Suprapubic skin (tissue), 4 donors: ENCODE results near the gene GRIK5. TPM values are rescaled to one million over a fixed set of nuclear protein-coding genes. Genes with fewer than 3 reads are reported as not detected.
"Not testable (repeated sequence)": the region's sequence is repeated elsewhere in the genome, so short reads cannot be mapped to it uniquely, and the experiment has no call there.

ENCODE experiments used
- DNase-seq, 2 donors: peaks; one replicate each; pipeline ENCODE4 v3.0.0-alpha.2; 2019; ENCODE audit warnings: low spot score in 2 of 2
- H3K27ac ChIP-seq: fragments of 200-600 bp; sonication (generic); one replicate; pipeline ENCODE4 v1.5.1; 2019
- H3K27me3 ChIP-seq: fragments of 200-600 bp; sonication (generic); one replicate; pipeline ENCODE4 v1.5.1; 2019
- H3K36me3 ChIP-seq: fragments of 200-600 bp; sonication (generic); one replicate; pipeline ENCODE4 v1.5.1; 2019
- H3K4me1 ChIP-seq: fragments of 200-600 bp; sonication (generic); one replicate; pipeline ENCODE4 v1.5.1; 2019
- H3K4me3 ChIP-seq: fragments of 200-600 bp; sonication (generic); one replicate; pipeline ENCODE4 v1.5.1; 2019; ENCODE audit warnings: mild to moderate bottlenecking
- H3K9me3 ChIP-seq: fragments of 200-600 bp; sonication (generic); one replicate; pipeline ENCODE4 v1.5.1; 2019
- EP300 ChIP-seq: sonication (generic); formaldehyde crosslinking; IDR thresholded peaks from one replicate; pipeline ENCODE4 v1.6.1; 2017; ENCODE audit warnings: antibody characterized with exemption
- POLR2A ChIP-seq, 2 donors: fragments of 450-650 bp; IDR thresholded peaks; one replicate each; pipeline ENCODE4 v1.6.1; 2017; ENCODE audit warnings: antibody characterized with exemption in 2 of 2, mild to moderate bottlenecking in 2 of 2, moderate library complexity in 2 of 2
- POLR2AphosphoS5 ChIP-seq, 3 donors: sonication (generic); formaldehyde crosslinking; IDR thresholded peaks; one replicate each; pipeline ENCODE4 v1.6.1; 2017; ENCODE audit warnings: antibody characterized with exemption in 3 of 3
- whole genome bisulfite sequencing: methylation state at CpG from one replicate; pipeline ENCODE4 v1.1.5; 2018; 5-methylcytosine and 5-hydroxymethylcytosine counted together
- total RNA-seq, 4 donors: library from RNA; depleted of rRNA; stranded (reverse); fragments of >200 nt; gene quantifications; one replicate each; pipeline ENCODE4 v1.1.0, GENCODE V29; 2016
- TF ChIP-seq, protein P1 (sequence below), 2 donors: fragments of 200-600 bp in 1 of 2; fragments of 450-650 bp in 1 of 2; sonication (generic) in 1 of 2; IDR thresholded peaks; one replicate each; pipeline ENCODE4 v1.5.1; 2016 to 2019; ENCODE audit warnings: antibody characterized with exemption in 2 of 2, mild to moderate bottlenecking in 1 of 2, moderate library complexity in 1 of 2

Gene GRIK5
- total RNA-seq, 4 donors from 2014 or later = 0.68 to 2.3 (median 1.1) TPM

DNA sequence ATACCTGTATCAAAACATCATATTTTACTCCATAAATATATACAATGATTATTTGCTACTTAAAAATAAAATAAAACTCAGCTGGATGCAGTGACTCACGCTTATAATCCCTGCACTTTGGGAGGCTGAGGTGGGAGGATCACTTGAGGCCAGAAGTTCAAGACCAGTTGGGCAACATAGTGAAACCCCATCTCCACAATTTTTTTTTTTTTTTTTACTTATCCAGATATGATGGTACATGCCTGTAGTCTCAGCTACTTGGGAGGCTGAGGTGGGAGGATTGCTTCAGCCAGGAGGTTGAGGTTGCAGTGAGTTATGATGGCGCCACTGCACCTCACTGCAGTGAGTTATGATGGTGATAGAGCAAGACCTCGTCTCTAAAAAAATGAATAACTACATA is 39.9 kb upstream of the GRIK5 start:
- Histone ChIP-seq H3K27me3 (peaks cover 3% of the 10 kb centered on the region), H3K9me3 (no peaks in the 10 kb centered on the region), H3K36me3 (no peaks in the 10 kb centered on the region), H3K27ac (no peak overlapping the region), H3K4me1 (peaks cover 3% of the 10 kb centered on the region), H3K4me3 (no peak overlapping the region)
- WGBS = 79% methylated on average over 3 of the region's 3 CpGs
- no peak for DNase-seq
- TF ChIP-seq POLR2AphosphoS5 (IDR thresholded peaks at IDR 0.05) (no peak), POLR2A (IDR thresholded peaks at IDR 0.05) (no peak)
- TF ChIP-seq, protein P1, sequence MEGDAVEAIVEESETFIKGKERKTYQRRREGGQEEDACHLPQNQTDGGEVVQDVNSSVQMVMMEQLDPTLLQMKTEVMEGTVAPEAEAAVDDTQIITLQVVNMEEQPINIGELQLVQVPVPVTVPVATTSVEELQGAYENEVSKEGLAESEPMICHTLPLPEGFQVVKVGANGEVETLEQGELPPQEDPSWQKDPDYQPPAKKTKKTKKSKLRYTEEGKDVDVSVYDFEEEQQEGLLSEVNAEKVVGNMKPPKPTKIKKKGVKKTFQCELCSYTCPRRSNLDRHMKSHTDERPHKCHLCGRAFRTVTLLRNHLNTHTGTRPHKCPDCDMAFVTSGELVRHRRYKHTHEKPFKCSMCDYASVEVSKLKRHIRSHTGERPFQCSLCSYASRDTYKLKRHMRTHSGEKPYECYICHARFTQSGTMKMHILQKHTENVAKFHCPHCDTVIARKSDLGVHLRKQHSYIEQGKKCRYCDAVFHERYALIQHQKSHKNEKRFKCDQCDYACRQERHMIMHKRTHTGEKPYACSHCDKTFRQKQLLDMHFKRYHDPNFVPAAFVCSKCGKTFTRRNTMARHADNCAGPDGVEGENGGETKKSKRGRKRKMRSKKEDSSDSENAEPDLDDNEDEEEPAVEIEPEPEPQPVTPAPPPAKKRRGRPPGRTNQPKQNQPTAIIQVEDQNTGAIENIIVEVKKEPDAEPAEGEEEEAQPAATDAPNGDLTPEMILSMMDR (IDR thresholded peaks at IDR 0.05) = no peak

DNA sequence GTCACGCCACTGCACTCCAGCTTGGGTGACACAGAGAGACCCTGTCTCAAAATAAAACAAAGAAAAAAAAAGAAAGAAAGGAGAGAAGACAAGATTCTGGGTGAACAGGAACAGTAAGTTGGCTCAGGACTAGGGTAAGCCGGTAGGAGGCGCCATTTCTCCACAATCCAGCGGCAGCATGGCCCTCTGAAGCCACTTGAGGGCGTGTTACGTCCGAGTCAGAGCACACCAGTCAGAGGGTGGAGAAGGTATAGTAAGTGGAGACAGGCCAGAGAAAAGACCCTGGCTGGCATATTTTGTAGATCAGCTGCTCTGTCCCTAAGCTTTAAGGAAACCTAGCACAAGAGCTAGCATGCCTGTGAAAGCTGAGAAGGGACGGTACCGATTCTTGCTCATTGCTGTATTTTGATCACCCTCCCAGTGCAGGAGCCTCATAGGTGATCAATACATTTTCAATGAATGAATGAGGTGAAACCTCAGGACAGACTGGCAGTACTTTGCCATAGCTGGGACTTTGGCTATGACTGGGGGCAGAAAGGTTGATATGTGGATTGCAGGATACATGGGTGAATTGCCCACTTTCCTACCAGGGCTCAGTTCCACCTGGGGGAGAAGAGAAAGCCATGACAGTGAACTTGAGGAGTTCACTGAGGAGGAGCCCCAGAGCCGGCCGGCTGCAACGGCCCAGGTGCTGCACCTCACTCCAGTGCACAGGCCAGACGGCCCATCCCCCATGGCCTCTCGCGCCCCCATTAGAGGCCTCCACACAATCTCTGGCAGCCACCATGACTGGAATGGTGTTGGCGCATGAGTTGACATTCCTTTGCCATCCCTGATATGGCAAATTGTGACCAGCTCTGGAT is 38.8 kb upstream of the GRIK5 start:
- TF ChIP-seq POLR2A (IDR thresholded peaks at IDR 0.05) = no peak
- TF ChIP-seq, protein P1 (IDR thresholded peaks at IDR 0.05) = peak; percentile 85 to 92
- DNase-seq = peak; percentile 80 to 87
- WGBS = 36% methylated on average over 15 of the region's 16 CpGs
- Histone ChIP-seq H3K4me3 (no peak overlapping the region), H3K4me1 (peaks cover 2% of the 10 kb centered on the region), H3K36me3 (no peaks in the 10 kb centered on the region), H3K27ac (no peak overlapping the region), H3K9me3 (no peaks in the 10 kb centered on the region), H3K27me3 (peaks cover 3% of the 10 kb centered on the region)

GRCh38 chr19:42105368-42105767 is 35.4 kb upstream of the GRIK5 start:
- DNase-seq = no peak
- Histone ChIP-seq H3K36me3 (no peaks in the 10 kb centered on the region), H3K9me3 (no peaks in the 10 kb centered on the region), H3K27me3 (peaks cover 3% of the 10 kb centered on the region), H3K4me1 (no peaks in the 10 kb centered on the region), H3K4me3 (no peak overlapping the region), H3K27ac (no peak overlapping the region)
- TF ChIP-seq POLR2AphosphoS5 (IDR thresholded peaks at IDR 0.05) (no peak), POLR2A (IDR thresholded peaks at IDR 0.05) (no peak), EP300 (no peak)
- TF ChIP-seq, protein P1 (IDR thresholded peaks at IDR 0.05) = no peak
- WGBS = 81% methylated on average over 2 of the region's 2 CpGs

DNA sequence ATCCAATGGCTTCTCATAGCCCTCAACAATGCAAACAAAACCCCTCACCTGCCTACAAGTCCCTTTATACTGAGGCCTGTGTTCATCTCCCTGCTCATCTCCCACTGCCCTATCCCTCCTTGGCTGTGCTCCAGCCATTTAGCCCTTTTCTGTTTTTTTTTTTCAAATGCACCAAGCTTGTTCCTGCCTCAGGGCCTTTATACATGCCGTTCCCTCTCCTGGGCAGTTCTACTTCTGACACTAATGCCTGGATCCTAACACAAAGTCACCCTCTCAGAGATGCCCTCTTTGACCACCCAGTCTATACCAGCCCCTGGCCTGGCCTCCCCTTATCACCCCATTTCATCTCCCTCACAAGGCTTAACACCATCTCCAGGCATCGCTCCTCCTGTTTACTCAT is 32.9 kb upstream of the GRIK5 start:
- H3K4me3 ChIP-seq = no peak overlapping the region
- H3K36me3 ChIP-seq = no peaks in the 10 kb centered on the region
- TF ChIP-seq POLR2AphosphoS5 (IDR thresholded peaks at IDR 0.05) = no peak
- H3K9me3 ChIP-seq = no peaks in the 10 kb centered on the region
- WGBS = 83% methylated on average over 2 of the region's 2 CpGs
- H3K27ac ChIP-seq = no peak overlapping the region
- no peak for DNase-seq
- H3K4me1 ChIP-seq = no peaks in the 10 kb centered on the region
- peaks cover 3% of the 10 kb centered on the region for H3K27me3 ChIP-seq

DNA sequence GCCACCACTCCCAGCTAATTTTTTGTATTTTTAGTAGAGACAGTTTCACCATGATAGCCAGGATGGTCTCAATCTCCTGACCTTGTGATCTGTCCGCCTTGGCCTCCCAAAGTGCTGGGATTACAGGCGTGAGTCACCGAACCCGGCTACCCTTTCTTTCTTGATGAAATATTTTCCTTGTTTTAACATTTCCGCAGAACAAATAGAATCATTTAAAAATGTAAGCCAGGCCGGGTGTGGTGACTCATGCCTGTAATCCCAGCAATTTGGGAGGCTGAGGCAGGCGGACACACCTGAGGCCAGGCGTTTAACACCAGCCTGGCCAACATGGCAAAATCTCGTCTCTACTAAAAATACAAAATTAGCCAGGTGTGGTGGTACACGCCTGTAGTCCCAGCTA is 30.2 kb upstream of the GRIK5 start:
- not testable (repeated sequence) for H3K27ac ChIP-seq, H3K27me3 ChIP-seq, H3K36me3 ChIP-seq, H3K4me3 ChIP-seq, H3K4me1 ChIP-seq, H3K9me3 ChIP-seq, DNase-seq
- 93% methylated on average over 10 of the region's 10 CpGs for whole genome bisulfite sequencing

DNA sequence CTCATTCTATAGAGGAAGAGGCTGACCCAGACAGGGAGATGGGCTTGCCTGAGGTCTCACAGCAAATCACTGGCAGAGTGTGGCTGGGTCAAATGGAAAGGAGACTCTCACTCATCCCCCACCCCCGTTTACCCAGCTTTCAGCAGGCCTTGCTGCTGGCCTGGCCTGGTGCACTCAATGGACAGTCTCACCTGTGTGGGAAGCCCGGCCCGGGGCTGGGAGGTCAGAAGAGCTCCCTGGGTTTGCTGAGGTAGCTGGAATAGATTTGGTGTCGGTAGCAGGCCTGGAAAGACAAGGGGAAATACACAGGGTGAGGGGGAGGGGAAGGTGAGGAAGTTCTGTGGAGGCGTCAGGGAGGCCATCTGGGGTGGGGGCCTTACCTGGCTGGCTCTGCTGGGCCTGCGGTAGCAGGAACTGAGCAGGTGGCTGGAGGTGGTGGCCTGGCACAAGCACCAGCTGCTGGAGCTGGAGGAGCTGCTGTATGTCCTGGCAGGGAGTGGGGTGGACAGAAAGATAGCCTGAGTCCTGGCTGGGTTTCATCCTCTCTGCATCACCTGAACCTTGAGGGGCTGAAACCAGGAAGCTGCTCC is 29.4 kb upstream of the GRIK5 start:
- WGBS = 74% methylated on average over 6 of the region's 6 CpGs
- H3K27ac ChIP-seq = no peak overlapping the region
- H3K9me3 ChIP-seq = no peaks in the 10 kb centered on the region
- no peaks in the 10 kb centered on the region for H3K4me1 ChIP-seq
- no peak overlapping the region for H3K4me3 ChIP-seq
- peaks cover 6% of the 10 kb centered on the region for H3K27me3 ChIP-seq
- TF ChIP-seq EP300 (no peak), POLR2AphosphoS5 (IDR thresholded peaks at IDR 0.05) (no peak), POLR2A (IDR thresholded peaks at IDR 0.05) (no peak)
- TF ChIP-seq, protein P1 (IDR thresholded peaks at IDR 0.05) = no peak
- no peak for DNase-seq
- no peaks in the 10 kb centered on the region for H3K36me3 ChIP-seq
